Measurements from ENCODE around the gene SPATA19. TPM values are rescaled to one million over a fixed set of nuclear protein-coding genes. Genes with fewer than 3 reads are reported as not detected.
A peak's percentile ranks its signal among the peaks of the same experiment; 100 is the strongest.

Gene SPATA19
- total RNA-seq, 1 donor from 2014 or later: not detected

DNA sequence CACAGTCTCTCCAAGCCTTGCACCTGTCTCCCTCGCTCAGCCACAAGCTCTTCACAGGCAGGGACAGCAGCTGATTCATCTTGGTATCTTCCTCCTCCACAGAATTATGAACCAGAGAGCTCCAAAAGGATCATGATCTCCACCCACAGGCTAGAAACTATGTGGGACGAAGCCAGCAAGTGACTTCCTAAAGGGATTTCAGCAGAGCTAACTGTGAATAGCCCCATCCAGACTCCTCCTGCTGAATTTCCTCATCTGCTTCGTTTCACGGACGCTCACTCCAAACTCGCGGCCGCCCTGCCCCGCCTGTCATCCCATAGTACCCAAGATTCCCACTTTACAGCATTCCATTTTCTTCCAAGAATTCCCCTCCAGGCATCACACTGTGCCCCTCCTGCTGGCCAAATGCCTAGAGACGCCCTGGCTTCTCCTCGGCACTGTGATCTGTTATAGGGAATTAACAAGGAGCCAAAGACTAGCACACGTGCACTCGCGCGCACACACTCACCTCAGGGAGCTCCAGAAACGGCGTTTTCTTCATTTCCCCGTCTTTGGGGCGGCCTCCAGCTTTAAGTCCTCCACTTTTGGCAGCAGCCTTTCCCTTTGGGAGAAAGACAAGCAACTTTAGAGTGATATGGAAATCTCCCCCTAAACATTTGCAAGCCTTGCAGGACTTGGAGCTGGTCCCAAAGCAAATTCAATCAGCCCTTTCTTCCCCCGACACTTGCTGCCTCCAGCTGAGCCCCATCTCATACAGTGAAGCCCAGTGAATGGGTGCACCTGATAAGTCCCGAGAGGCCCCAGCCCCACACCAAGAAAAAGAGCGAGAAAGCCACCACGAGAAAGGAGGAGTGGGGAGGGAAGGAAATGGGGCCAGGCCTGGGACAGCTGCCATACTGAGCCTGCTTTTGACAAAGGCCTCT lies 35.5 kb downstream of the SPATA19 start:
- Histone ChIP-seq H3K4me1 (peaks cover 4% of the 10 kb centered on the region), H3K36me3 (no peaks in the 10 kb centered on the region), H3K27ac (replicated peaks) (no peak overlapping the region), H3K9me3 (replicated peaks) (no peaks in the 10 kb centered on the region), H3K27me3 (ENCODE audit: low read depth) (peaks cover 64% of the 10 kb centered on the region), H3K4me3 (peak overlapping the region; percentile 25)
- DNase-seq: no peak
- intact Hi-C loops (cut with micrococcal nuclease): no loop called here
- TF ChIP-seq, protein P1, sequence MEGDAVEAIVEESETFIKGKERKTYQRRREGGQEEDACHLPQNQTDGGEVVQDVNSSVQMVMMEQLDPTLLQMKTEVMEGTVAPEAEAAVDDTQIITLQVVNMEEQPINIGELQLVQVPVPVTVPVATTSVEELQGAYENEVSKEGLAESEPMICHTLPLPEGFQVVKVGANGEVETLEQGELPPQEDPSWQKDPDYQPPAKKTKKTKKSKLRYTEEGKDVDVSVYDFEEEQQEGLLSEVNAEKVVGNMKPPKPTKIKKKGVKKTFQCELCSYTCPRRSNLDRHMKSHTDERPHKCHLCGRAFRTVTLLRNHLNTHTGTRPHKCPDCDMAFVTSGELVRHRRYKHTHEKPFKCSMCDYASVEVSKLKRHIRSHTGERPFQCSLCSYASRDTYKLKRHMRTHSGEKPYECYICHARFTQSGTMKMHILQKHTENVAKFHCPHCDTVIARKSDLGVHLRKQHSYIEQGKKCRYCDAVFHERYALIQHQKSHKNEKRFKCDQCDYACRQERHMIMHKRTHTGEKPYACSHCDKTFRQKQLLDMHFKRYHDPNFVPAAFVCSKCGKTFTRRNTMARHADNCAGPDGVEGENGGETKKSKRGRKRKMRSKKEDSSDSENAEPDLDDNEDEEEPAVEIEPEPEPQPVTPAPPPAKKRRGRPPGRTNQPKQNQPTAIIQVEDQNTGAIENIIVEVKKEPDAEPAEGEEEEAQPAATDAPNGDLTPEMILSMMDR (IDR thresholded peaks at IDR 0.05; ENCODE audit: borderline replicate concordance): no peak

GRCh38 chr11:133808393-133809140 lies 36.7 kb downstream of the SPATA19 start:
- intact Hi-C loops (cut with micrococcal nuclease): no loop called here
- Histone ChIP-seq H3K36me3 (no peaks in the 10 kb centered on the region), H3K27me3 (ENCODE audit: low read depth) (peaks cover 64% of the 10 kb centered on the region), H3K9me3 (replicated peaks) (no peaks in the 10 kb centered on the region), H3K27ac (replicated peaks) (no peak overlapping the region), H3K4me3 (no peak overlapping the region), H3K4me1 (peaks cover 4% of the 10 kb centered on the region)
- TF ChIP-seq, protein P1 (IDR thresholded peaks at IDR 0.05; ENCODE audit: borderline replicate concordance): no peak
- DNase-seq: no peak

DNA sequence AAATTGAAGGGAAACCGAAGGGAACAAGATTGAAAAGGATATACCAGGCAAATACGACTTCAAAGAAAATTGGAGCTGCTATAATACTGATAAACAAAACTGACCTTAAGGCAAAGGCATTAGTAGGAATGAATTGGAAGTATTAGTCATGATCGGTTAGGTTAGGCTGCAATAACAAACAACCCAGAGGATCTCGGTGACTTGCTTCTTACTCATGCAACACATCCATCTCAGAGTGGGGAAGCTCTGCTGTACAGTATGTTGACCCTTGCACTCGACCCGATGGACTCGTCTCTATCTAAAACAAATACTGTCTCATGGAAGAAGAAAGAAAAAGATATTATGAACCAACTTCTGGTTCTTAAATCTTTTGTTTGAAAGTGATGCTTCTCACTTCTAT lies 42.3 kb downstream of the SPATA19 start:
- Histone ChIP-seq H3K36me3 (no peaks in the 10 kb centered on the region), H3K4me3 (no peak overlapping the region), H3K4me1 (no peaks in the 10 kb centered on the region), H3K27me3 (ENCODE audit: low read depth) (peaks cover 26% of the 10 kb centered on the region), H3K27ac (replicated peaks) (no peak overlapping the region), H3K9me3 (replicated peaks) (peaks cover 4% of the 10 kb centered on the region)
- TF ChIP-seq, protein P1 (IDR thresholded peaks at IDR 0.05; ENCODE audit: borderline replicate concordance): no peak
- no peak for DNase-seq
- intact Hi-C loops (cut with micrococcal nuclease): no loop called here

DNA sequence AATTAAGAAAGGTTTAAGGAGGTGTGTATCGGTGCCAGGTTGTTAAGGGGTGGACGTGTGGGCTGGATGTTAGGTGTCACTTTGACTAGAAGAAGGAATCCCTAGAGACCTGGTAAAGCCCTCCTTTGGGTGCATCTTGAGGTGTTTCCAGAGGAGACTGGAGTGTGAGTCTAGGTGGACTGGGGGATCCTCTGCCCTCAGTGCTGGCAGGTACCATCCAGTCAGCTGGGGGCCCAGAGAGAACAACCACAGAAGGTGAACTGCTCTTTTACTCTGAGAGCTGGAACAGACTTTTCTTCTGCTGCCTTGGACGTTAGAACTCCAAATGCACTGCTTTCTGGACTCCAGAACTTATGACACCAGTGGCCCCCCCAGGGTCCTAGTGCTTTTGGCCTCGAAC lies 44.0 kb downstream of the SPATA19 start:
- Histone ChIP-seq H3K4me3 (no peak overlapping the region), H3K36me3 (no peaks in the 10 kb centered on the region), H3K27ac (replicated peaks) (no peak overlapping the region), H3K4me1 (no peaks in the 10 kb centered on the region), H3K9me3 (replicated peaks) (peaks cover 7% of the 10 kb centered on the region), H3K27me3 (ENCODE audit: low read depth) (peaks cover 19% of the 10 kb centered on the region)
- DNase-seq: no peak
- intact Hi-C loops (cut with micrococcal nuclease): no loop called here
- TF ChIP-seq, protein P1 (IDR thresholded peaks at IDR 0.05; ENCODE audit: borderline replicate concordance): no peak

DNA sequence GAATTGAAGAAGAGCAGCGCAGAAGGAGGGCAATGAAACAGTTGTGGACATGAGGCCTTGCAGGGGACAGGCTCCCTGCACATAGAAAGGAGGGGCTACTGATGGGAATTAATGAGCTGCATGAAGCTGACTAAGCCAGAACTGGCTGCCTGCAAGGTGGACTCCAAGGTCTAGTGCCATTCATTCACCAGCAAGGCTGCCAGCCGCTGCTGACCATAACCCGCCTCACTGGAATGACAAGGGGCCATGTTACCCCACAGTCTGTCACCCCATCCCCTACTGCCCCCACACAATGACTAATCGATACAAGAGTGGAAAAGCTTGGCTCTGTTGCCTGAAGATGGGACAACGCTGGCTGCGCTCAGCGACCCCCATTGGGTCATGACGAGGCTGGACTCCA lies 44.6 kb downstream of the SPATA19 start:
- no peak overlapping the region for H3K27ac ChIP-seq (replicated peaks)
- no peak for DNase-seq
- peaks cover 8% of the 10 kb centered on the region for H3K9me3 ChIP-seq (replicated peaks)
- TF ChIP-seq, protein P1 (IDR thresholded peaks at IDR 0.05; ENCODE audit: borderline replicate concordance): no peak
- H3K4me1 ChIP-seq: no peaks in the 10 kb centered on the region
- intact Hi-C loops (cut with micrococcal nuclease): no loop called here
- H3K27me3 ChIP-seq (ENCODE audit: low read depth): peaks cover 20% of the 10 kb centered on the region
- no peak overlapping the region for H3K4me3 ChIP-seq
- no peaks in the 10 kb centered on the region for H3K36me3 ChIP-seq

All from left ventricle myocardium inferior (tissue), 1 donor.